ENCODE data around the gene EEPD1.
"Not testable (repeated sequence)": the region's sequence is repeated elsewhere in the genome, so short reads cannot be mapped to it uniquely, and the experiment has no call there.

Gene EEPD1

DNA sequence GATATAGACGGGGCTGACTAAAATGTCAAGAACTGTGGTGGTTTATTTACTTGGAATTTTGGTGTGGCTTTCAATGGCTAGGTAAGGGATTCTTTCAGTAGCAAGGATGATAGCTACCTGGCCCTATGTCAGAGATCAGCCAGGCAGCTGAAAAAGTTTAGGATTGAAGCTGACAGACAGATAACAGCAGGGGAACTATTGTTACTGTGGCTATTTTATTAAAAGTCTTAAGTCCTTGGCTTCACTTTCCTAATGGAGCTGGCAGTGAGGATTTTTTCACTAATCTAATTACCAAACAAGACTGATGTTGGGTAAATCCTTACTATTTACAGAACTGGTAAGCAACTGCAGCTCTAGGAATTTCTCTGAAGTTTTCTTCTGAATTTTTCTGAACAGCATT, 164.2 kb downstream of the EEPD1 start:
- H3K4me3 ChIP-seq (ENCODE audit: low read depth, low read length): no peak overlapping the region
- no peak for DNase-seq (ENCODE audit: low read depth)
- TF ChIP-seq, protein P1, sequence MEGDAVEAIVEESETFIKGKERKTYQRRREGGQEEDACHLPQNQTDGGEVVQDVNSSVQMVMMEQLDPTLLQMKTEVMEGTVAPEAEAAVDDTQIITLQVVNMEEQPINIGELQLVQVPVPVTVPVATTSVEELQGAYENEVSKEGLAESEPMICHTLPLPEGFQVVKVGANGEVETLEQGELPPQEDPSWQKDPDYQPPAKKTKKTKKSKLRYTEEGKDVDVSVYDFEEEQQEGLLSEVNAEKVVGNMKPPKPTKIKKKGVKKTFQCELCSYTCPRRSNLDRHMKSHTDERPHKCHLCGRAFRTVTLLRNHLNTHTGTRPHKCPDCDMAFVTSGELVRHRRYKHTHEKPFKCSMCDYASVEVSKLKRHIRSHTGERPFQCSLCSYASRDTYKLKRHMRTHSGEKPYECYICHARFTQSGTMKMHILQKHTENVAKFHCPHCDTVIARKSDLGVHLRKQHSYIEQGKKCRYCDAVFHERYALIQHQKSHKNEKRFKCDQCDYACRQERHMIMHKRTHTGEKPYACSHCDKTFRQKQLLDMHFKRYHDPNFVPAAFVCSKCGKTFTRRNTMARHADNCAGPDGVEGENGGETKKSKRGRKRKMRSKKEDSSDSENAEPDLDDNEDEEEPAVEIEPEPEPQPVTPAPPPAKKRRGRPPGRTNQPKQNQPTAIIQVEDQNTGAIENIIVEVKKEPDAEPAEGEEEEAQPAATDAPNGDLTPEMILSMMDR (IDR thresholded peaks at IDR 0.05; ENCODE audit: low read depth, low read length, missing control alignments): no peak

DNA sequence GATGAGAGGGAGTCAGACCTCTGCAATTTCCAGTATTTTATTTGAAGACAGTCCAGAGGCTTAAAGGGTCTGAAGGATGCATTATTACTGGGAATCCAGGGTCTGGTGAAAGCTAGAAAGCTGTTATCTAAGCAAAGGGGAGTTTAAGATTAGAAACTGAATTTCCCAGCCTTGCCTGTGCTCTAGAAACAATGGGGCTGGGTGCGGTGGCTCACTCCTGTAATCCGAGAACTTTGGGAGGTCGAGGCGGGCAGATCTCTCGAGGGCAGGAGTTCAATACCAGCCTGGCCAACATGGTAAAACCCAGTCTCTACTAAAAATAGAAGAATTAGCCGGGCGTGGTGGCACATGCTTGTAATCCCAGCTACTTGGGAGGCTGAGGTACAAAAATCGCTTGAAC, 165.1 kb downstream of the EEPD1 start:
- TF ChIP-seq, protein P1 (IDR thresholded peaks at IDR 0.05; ENCODE audit: low read depth, low read length, missing control alignments): no peak
- no peak overlapping the region for H3K4me3 ChIP-seq (ENCODE audit: low read depth, low read length)
- DNase-seq (ENCODE audit: low read depth): no peak

GRCh38 chr7:36321284-36321683, 168.2 kb downstream of the EEPD1 start:
- DNase-seq (ENCODE audit: low read depth): not testable (repeated sequence)

GRCh38 chr7:36336390-36336789, 183.3 kb downstream of the EEPD1 start:
- TF ChIP-seq, protein P1 (IDR thresholded peaks at IDR 0.05; ENCODE audit: low read depth, low read length, missing control alignments): no peak
- no peak for DNase-seq (ENCODE audit: low read depth)
- no peak overlapping the region for H3K4me3 ChIP-seq (ENCODE audit: low read depth, low read length)

More at GRCh38 chr7:36321284-36321683, 168.2 kb downstream of the EEPD1 start:
- H3K4me3 ChIP-seq (ENCODE audit: low read depth, low read length): not testable (repeated sequence)

DNA sequence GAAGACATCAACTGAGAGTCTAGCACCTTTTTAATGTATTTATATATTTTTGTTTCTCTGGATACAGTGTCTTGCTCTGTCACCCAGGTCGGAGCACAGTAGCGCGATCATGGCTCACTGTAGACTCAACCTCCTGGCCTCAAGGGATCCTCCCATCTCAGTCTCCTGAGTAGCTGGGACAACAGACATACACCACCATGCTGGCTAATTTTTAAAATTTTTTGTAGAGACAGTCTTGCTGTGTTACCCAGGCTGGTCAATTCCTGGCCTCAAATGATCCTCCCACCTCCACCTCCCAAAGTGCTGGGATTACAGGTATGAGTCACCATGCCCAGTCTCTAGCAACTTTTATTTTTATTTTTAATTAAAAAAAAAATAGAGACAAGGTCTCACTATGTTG, 185.2 kb downstream of the EEPD1 start:
- H3K4me3 ChIP-seq (ENCODE audit: low read depth, low read length): no peak overlapping the region
- no peak for DNase-seq (ENCODE audit: low read depth)
- TF ChIP-seq, protein P1 (IDR thresholded peaks at IDR 0.05; ENCODE audit: low read depth, low read length, missing control alignments): no peak

GRCh38 chr7:36343548-36343947, 190.5 kb downstream of the EEPD1 start:
- H3K4me3 ChIP-seq (ENCODE audit: low read depth, low read length): no peak overlapping the region
- no peak for DNase-seq (ENCODE audit: low read depth)
- TF ChIP-seq, protein P1 (IDR thresholded peaks at IDR 0.05; ENCODE audit: low read depth, low read length, missing control alignments): no peak

DNA sequence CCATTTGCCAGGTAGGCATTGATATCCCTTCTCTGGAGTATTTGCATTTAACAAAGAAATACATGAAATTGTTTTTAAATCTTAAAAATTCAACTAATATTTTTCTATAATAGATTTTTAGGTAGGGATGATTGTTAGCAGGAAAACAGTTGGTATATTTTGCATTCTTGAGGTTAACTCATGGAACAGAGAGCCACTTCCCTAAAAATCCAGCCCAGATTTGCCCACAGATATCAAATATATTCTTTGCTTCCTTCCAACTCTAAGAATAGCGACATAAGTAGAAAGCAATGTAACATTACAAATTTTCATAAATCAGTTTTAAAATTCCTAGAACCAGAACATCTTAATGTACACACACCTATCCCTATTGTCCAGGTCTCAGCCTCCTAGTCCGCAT, 191.6 kb downstream of the EEPD1 start:
- TF ChIP-seq, protein P1 (IDR thresholded peaks at IDR 0.05; ENCODE audit: low read depth, low read length, missing control alignments): no peak
- DNase-seq (ENCODE audit: low read depth): no peak
- H3K4me3 ChIP-seq (ENCODE audit: low read depth, low read length): no peak overlapping the region

Measured in GM12864 (cell line).